Fibroblast of the aortic adventitia (primary cell): ENCODE results near the gene ERBIN. TPM values are rescaled to one million over a fixed set of nuclear protein-coding genes. Genes with fewer than 3 reads are reported as not detected.

ENCODE experiments used
- DNase-seq: peaks from one replicate; pipeline ENCODE4 v3.0.0-alpha.2; 2010; ENCODE audit warnings: low read depth
- H3K4me3 ChIP-seq: 2 replicates; pipeline ENCODE4 v1.5.1; 2011; ENCODE audit warnings: low read depth, mild to moderate bottlenecking, control low read depth, low read length, moderate library complexity
- total RNA-seq: library from RNA; depleted of rRNA; stranded (reverse); fragments of >200 nt; gene quantifications from 2 replicates; pipeline ENCODE4 v1.2.3, GENCODE V29; 2012; ENCODE audit warnings: low replicate concordance
- TF ChIP-seq, protein P1 (sequence below): IDR thresholded peaks from 2 replicates; pipeline ENCODE4 v1.5.1; 2011; ENCODE audit warnings: mild to moderate bottlenecking, low read length, control low read depth, inconsistent platforms; ENCODE audit not compliant: insufficient read depth

The ERBIN gene
- total RNA-seq, 1 donor, result 120 TPM

DNA sequence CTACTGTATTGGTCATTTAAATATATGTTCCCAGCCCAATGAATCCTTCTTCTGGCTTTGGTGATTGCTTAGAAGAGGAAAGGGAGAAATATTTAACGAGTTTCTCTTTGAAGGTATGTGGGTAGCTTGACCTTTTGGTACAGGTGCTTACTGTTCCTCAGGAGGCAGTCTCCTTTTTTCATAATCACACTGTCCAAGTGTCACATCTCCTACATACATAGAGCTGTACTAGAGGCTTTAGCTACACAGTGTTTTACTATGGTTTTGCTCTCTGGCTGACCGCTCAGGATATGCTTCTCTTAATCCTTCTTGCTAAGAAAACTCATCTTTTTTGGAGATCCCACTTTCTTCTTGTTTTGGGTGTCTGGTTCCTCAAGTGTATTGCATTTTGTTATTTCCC lies 6.9 kb downstream of the ERBIN start:
- no peak for DNase-seq
- no peak overlapping the region for H3K4me3 ChIP-seq
- TF ChIP-seq, protein P1, sequence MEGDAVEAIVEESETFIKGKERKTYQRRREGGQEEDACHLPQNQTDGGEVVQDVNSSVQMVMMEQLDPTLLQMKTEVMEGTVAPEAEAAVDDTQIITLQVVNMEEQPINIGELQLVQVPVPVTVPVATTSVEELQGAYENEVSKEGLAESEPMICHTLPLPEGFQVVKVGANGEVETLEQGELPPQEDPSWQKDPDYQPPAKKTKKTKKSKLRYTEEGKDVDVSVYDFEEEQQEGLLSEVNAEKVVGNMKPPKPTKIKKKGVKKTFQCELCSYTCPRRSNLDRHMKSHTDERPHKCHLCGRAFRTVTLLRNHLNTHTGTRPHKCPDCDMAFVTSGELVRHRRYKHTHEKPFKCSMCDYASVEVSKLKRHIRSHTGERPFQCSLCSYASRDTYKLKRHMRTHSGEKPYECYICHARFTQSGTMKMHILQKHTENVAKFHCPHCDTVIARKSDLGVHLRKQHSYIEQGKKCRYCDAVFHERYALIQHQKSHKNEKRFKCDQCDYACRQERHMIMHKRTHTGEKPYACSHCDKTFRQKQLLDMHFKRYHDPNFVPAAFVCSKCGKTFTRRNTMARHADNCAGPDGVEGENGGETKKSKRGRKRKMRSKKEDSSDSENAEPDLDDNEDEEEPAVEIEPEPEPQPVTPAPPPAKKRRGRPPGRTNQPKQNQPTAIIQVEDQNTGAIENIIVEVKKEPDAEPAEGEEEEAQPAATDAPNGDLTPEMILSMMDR, result no peak

- TF ChIP-seq, protein P1, result no peak
- no peak for DNase-seq
- H3K4me3 ChIP-seq, result no peak overlapping the region
Measured at GRCh38 chr5:65938256-65938655, 11.9 kb downstream of the ERBIN start.

DNA sequence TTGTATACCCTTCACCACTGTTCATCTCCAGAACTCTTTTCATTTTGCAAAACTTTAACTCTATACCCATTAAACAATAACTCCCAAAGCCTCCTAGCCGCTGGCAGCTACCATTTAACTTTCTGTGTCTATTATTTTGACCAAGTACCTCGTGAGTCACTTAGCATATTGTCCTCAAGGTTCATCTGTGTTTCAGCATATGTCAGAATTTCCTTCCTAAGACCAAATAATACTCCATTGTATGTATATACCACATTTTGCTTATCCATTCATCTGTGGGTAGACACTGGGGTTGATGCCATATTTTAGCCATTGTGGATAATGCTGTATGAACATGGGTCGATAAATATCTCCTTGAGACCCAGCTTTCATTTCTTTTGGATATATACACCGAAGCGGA lies 17.4 kb downstream of the ERBIN start:
- no peak overlapping the region for H3K4me3 ChIP-seq
- TF ChIP-seq, protein P1, result no peak
- DNase-seq, result no peak

DNA sequence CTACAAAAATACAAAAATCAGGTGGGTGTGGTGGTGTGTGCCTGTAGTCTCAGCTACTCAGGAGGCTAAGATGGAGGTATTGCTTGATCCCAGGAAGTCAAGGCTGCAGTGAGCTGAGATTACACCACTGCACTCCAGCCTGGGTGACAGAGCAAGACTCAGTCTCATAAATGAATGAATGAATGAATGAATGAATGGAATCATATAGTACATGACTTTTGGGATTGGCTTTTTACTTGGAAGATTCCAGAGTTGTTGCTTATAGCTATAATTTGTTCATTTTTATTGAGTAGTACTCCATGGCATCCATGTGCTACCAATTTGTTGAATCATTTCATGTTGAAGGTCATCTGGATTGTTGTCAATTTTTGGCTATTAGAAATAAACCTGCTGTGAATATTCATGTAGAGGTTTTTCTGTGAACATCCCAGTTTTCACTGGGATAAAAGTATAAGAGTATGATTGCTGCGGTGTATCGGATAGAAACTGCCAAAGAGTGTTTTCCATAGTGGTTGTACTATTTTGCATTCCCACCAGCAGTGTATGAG lies 19.9 kb downstream of the ERBIN start:
- no peak for DNase-seq
- TF ChIP-seq, protein P1, result no peak
- H3K4me3 ChIP-seq, result no peak overlapping the region

DNA sequence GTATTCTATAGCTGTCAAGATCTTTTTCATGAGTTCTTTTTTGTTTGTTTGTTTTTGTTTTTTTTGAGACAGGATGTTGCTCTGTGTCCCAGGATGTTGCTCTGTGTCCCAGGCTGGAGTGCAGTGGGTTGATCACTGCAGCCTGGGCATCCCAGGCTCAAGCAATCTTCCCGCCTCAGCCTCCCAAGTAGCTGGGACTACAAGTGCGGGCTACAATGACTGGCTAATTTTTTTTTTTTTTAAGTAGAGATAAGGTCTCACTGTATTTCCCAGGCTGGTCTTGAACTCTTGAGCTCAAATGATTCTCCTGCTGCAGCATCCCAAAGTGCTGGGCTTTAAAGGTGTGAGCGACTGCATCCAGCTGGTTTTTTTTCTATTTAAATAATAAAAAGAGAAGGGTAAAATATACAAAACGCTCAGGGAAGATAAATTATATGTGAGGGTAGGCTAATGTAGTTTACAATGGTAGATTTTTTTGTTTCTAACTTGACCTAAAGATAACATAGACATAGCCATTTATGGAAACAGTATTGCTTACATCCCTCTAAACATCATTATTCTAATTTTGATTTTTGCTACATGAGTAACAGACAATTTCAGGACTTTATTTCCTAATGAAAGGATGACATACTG lies 21.9 kb downstream of the ERBIN start:
- no peak for DNase-seq
- H3K4me3 ChIP-seq, result no peak overlapping the region
- TF ChIP-seq, protein P1, result no peak

DNA sequence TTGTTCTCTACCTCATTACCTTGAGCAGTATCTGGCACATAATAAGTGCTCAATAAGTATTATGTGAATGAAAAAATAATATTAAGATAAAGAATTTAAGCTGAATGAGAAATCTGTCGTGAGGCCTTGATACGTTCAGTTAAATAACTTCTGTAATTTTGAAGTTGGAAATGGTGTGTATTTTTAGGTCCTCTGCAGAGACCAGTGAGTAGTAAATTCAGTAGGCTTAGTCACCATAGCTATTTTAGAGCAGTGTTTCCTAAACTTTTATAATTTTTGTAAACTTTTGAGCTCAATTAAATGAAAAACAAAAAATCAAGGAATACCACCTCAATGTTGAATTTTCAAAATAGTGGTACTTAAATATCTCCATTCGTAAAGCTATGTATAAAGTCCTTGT lies 25.0 kb downstream of the ERBIN start:
- no peak overlapping the region for H3K4me3 ChIP-seq
- no peak for DNase-seq
- TF ChIP-seq, protein P1, result no peak

- TF ChIP-seq, protein P1, result no peak
- DNase-seq, result no peak
Measured at GRCh38 chr5:65952259-65952658, 25.9 kb downstream of the ERBIN start.

More at GRCh38 chr5:65952259-65952658, 25.9 kb downstream of the ERBIN start:
- H3K4me3 ChIP-seq, result no peak overlapping the region
